Panc1 (cell line): ENCODE results near the gene STK35. TPM values are rescaled to one million over a fixed set of nuclear protein-coding genes. Genes with fewer than 3 reads are reported as not detected.

Source experiments
- ATAC-seq: fragments of 200-7000 bp; cut with Tn5 transposase; 2 replicates; pipeline ENCODE4 v1.9.1; 2020; ENCODE audit warnings: mild to moderate bottlenecking, moderate library complexity
- BruUV-seq: library from RNA; stranded (reverse); fragments of 400-500 nt; replicated peaks from 2 replicates; lab custom pipeline; 2021; lab: Mats Ljungman, UMichigan
- CTCF ChIA-PET: fragments of 300-600 bp; sonication (Branson Sonifier 250); formaldehyde crosslinking; loops from one replicate; lab custom pipeline; 2022; ENCODE audit warnings: antibody characterized with exemption; lab: Charles Lee
- POLR2A ChIA-PET: fragments of 300-600 bp; sonication (Branson Sonifier 250); formaldehyde crosslinking; loops from one replicate; lab custom pipeline; 2022; ENCODE audit warnings: antibody characterized with exemption; lab: Charles Lee
- DNase-seq: peaks from one replicate; pipeline ENCODE4 v3.0.0-alpha.2; 2010; ENCODE audit warnings: low read depth, low spot score
- H3K27ac ChIP-seq: 2 replicates; pipeline ENCODE4 v1.5.1; 2011; ENCODE audit warnings: mild to moderate bottlenecking, low read length, inconsistent platforms
- H3K27me3 ChIP-seq: fragments of 200-500 bp; sonication (Bioruptor generic); 2 replicates; pipeline ENCODE4 v1.6.0; 2014; ENCODE audit warnings: low read length, inconsistent platforms; ENCODE audit not compliant: control insufficient read depth, insufficient read depth
- H3K36me3 ChIP-seq: fragments of 200-500 bp; sonication (Bioruptor generic); 2 replicates; pipeline ENCODE4 v1.5.1; 2014; ENCODE audit warnings: inconsistent platforms, mild to moderate bottlenecking, low read length, moderate library complexity; ENCODE audit not compliant: control insufficient read depth, insufficient read depth
- H3K4me1 ChIP-seq: 2 replicates; pipeline ENCODE4 v1.5.1; 2011; ENCODE audit warnings: inconsistent platforms, mild to moderate bottlenecking, low read length, moderate library complexity; ENCODE audit not compliant: control insufficient read depth, insufficient read depth
- H3K4me3 ChIP-seq, 2 experiments: 2 replicates each; pipeline ENCODE4 v1.5.1; 2011 to 2012; ENCODE audit warnings: low read depth in 2 of 2, low read length in 2 of 2, mild to moderate bottlenecking in 2 of 2, inconsistent platforms in 1 of 2, moderate library complexity in 1 of 2
- H3K9me3 ChIP-seq: fragments of 200-500 bp; sonication (Bioruptor generic); 2 replicates; pipeline ENCODE4 v1.5.1; 2014; ENCODE audit warnings: low read depth, mild to moderate bottlenecking, inconsistent platforms, low read length, moderate library complexity; ENCODE audit not compliant: control insufficient read depth, insufficient read depth
- CTCF ChIP-seq: fragments of 450-650 bp; IDR thresholded peaks from 2 replicates; pipeline ENCODE4 v1.5.1; 2017; ENCODE audit warnings: mild to moderate bottlenecking
- POLR2AphosphoS5 ChIP-seq: IDR thresholded peaks from 2 replicates; pipeline ENCODE4 v1.6.1; 2012; ENCODE audit warnings: mild to moderate bottlenecking, low read depth, low read length, moderate library complexity
- REST ChIP-seq, 2 experiments: IDR thresholded peaks; 2 replicates each; pipeline ENCODE4 v1.6.1; 2011 to 2012; ENCODE audit warnings: low read depth in 2 of 2, control low read depth in 1 of 2, low read length in 1 of 2, mild to moderate bottlenecking in 1 of 2, moderate library complexity in 1 of 2; ENCODE audit not compliant: insufficient read depth in 1 of 2
- SIN3A ChIP-seq: IDR thresholded peaks from 2 replicates; pipeline ENCODE4 v1.6.1; 2012; ENCODE audit warnings: low read depth, mild to moderate bottlenecking, low read length, moderate library complexity, borderline replicate concordance; ENCODE audit not compliant: insufficient read depth
- TCF7L2 ChIP-seq: IDR thresholded peaks from 2 replicates; pipeline ENCODE4 v1.6.1; 2011; ENCODE audit warnings: mild to moderate bottlenecking, low read depth, low read length, inconsistent platforms
- in situ Hi-C: cut with HindIII; loops from 2 replicates; pipeline ENCODE4 v1.10.0; 2016; ENCODE audit warnings: low sequenced_read_pairs, low pct_unique_long_range_greater_than_20kb
- intact Hi-C: fragments of 100-400 bp; cut with micrococcal nuclease; formaldehyde crosslinking; loops from one replicate; pipeline ENCODE4 v1.10.0; 2022; ENCODE audit not compliant: unreplicated experiment
- total RNA-seq: library from RNA; stranded (reverse); gene quantifications from one replicate; pipeline ENCODE4 v1.2.1, GENCODE V29; 2021; ENCODE audit not compliant: unreplicated experiment

The STK35 gene
- total RNA-seq, 1 experiment from 2014 or later: 27.6 TPM

- Histone ChIP-seq H3K27ac (no peak overlapping the region), H3K4me1 (no peaks in the 10 kb centered on the region), H3K36me3 (no peaks in the 10 kb centered on the region), H3K4me3 (no peak overlapping the region), H3K9me3 (no peaks in the 10 kb centered on the region), H3K27me3 (no peaks in the 10 kb centered on the region)
- in situ Hi-C loops (no loop called here), intact Hi-C loops (no loop called here)
- ATAC-seq (no peak), DNase-seq (no peak)
- CTCF ChIA-PET: no interaction called here
- no TSS peak for BruUV-seq
- no peak for TF ChIP-seq POLR2AphosphoS5
- no peak for TF ChIP-seq REST (IDR thresholded peaks at IDR 0.05; ENCODE audit: insufficient read depth in 1 of 2, low read depth in 2 of 2, low read length in 1 of 2)
- TF ChIP-seq TCF7L2: no peak
- no peak for TF ChIP-seq CTCF
- TF ChIP-seq SIN3A: no peak
- POLR2A ChIA-PET: interaction anchor here (0.6 kb wide), 1 partner anchor 19 kb away, joined by 5 read pairs; no protein-coding TSS in a partner anchor
These were observed 42.0 kb downstream of the STK35 start for GRCh38 chr20:2143594-2143993.

- Histone ChIP-seq H3K9me3 (no peaks in the 10 kb centered on the region), H3K4me1 (no peaks in the 10 kb centered on the region), H3K36me3 (no peaks in the 10 kb centered on the region), H3K4me3 (no peak overlapping the region), H3K27me3 (no peaks in the 10 kb centered on the region), H3K27ac (no peak overlapping the region)
- no peak for ATAC-seq
- no peak for DNase-seq
- in situ Hi-C loops: no loop called here
- intact Hi-C loops: no loop called here
- no peak for TF ChIP-seq POLR2AphosphoS5
- no peak for TF ChIP-seq REST (IDR thresholded peaks at IDR 0.05; ENCODE audit: insufficient read depth in 1 of 2, low read depth in 2 of 2, low read length in 1 of 2)
- no peak for TF ChIP-seq TCF7L2
- TF ChIP-seq SIN3A: no peak
- no peak for TF ChIP-seq CTCF
- no TSS peak for BruUV-seq
- POLR2A ChIA-PET: no interaction called here
- CTCF ChIA-PET: no interaction called here
These were observed 43.2 kb downstream of the STK35 start for GRCh38 chr20:2144850-2145249.
